HL-60 (cell line): ENCODE results near the gene PEF1.

Source experiments
- CTCF ChIP-seq: IDR thresholded peaks from one replicate; pipeline ENCODE4 v1.5.1; 2011; ENCODE audit warnings: low read length, control low read depth, inconsistent platforms; ENCODE audit not compliant: insufficient read depth
- GABPA ChIP-seq: IDR thresholded peaks from 2 replicates; pipeline ENCODE4 v1.6.1; 2012; ENCODE audit warnings: low read depth
- POLR2AphosphoS5 ChIP-seq: IDR thresholded peaks from 2 replicates; pipeline ENCODE4 v1.6.1; 2012; ENCODE audit warnings: low read depth

DNA sequence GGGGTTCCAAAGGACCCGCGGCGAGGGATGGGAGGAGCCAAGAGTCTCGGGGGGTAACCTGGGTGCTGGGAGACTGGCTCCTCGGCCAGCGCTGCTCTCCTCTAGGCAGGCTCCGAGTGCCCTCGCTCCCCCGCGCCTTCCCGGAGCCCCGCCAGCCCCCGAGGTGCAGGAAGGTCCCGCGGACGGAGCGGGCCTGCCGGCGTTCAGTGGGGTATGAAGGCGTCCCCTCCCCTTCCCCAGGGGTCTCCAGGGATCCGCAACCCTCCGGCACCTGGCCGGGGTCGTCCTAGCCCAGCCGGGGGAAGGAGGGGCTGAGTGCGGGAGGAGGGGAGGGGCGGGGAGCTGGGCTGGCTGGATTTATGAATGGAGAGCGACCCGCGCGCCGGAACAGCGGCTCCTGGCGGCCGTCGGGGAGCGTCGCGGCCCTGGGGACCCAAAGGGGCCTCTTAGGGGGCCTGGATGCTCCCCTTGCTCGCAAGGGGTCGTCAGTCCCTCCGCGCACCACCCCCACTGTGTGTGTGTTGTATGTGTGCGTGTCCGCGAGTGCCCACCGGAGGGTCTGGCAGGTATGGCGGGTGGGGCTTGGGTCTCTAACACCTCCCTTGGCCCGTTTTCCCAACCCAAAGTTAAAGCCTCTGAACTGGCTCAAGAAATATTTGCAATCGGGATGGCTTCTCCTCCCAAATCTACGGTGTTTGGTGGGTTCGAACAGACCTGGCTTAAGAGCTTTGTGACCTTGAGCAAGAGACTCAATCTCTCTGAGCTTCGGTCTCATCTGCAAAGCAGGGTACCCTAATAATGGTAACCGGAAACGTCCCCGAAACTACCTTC lies 26.5 kb downstream of the PEF1 start:
- TF ChIP-seq CTCF = peak; percentile 42
- TF ChIP-seq POLR2AphosphoS5 = no peak
- no peak for TF ChIP-seq GABPA
